Activated CD4-positive, alpha-beta T cell treated with anti-CD3 and anti-CD28 coated beads for 4 hours (primary cell): ENCODE measurements around the gene SZT2.
"Not testable (repeated sequence)": the region's sequence is repeated elsewhere in the genome, so short reads cannot be mapped to it uniquely, and the experiment has no call there.

Source experiments
- DNase-seq, 2 donors: peaks; one replicate each; pipeline ENCODE4 v3.0.0-alpha.2; 2020

SZT2 gene

DNA sequence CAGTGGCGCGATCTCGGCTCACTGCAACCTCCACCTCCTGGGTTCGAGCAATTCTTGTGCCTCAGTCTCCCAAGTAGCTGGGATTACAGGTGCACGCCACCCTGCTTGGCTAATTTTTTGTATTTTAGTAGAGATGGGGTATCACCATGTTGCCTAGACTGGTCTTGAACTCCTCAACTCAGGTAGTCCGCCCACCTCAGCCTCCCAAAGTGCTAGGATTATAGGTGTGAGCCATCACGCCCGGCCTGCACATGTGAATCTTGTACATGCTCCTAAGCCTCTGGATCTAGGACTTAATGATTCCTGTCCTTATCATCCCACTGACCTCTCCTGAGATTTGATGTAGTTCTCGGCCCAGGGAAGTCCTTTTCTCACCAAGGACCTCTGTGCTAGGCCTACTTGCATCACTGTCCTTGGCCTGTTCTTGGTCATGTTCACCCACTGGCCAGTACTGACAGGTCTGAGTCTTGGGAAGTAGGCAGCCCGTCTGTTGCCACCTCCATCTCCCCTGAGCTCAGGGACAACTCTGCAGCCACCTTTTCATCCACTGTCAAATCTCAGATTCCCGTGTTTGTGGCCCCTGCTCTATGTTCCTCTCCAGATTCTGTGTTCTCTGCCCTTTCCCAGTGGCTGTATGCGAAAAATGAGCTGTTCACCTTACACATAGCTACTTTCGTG, 54.6 kb downstream of the SZT2 start:
- no peak for DNase-seq

DNA sequence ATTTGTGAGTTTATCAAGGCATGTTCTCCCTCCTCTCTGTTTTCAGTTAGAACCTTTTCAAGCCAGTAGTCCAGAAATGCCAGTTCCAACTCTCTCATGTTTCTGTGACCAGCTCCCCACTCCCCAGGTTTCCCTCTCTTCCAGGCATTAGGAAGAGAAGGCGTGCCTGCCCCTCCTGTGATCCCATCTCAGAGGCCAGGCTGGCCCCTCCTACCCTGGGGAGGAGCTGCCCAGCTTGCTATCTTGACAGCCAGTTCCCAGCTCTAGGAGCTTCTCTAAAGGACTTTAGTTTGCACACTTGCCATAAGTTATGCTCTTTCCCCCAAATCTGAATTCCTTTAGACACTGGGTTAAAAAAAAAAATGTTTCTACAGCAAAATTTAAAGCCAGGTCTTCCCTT, 55.1 kb downstream of the SZT2 start:
- DNase-seq, result no peak

GRCh38 chr1:43445606-43446387, 56.1 kb downstream of the SZT2 start:
- DNase-seq, result no peak

DNA sequence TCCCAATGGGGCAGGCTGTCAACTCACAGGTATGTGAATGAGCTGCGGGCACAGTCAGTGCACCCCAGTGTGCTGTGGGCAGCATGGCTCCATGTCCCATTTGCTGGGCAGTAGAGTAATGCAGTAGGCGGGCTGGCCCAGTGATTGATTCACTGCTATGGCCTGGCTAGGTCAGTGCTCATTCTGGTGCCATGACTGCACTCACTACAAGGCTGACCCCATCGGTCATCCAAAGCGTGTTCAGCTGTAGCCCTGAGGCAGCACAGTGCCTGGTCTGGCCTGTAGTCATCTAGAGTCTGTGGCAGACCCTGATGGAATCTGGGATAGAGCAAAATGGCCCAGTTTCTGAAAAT, 56.7 kb downstream of the SZT2 start:
- DNase-seq, result no peak

DNA sequence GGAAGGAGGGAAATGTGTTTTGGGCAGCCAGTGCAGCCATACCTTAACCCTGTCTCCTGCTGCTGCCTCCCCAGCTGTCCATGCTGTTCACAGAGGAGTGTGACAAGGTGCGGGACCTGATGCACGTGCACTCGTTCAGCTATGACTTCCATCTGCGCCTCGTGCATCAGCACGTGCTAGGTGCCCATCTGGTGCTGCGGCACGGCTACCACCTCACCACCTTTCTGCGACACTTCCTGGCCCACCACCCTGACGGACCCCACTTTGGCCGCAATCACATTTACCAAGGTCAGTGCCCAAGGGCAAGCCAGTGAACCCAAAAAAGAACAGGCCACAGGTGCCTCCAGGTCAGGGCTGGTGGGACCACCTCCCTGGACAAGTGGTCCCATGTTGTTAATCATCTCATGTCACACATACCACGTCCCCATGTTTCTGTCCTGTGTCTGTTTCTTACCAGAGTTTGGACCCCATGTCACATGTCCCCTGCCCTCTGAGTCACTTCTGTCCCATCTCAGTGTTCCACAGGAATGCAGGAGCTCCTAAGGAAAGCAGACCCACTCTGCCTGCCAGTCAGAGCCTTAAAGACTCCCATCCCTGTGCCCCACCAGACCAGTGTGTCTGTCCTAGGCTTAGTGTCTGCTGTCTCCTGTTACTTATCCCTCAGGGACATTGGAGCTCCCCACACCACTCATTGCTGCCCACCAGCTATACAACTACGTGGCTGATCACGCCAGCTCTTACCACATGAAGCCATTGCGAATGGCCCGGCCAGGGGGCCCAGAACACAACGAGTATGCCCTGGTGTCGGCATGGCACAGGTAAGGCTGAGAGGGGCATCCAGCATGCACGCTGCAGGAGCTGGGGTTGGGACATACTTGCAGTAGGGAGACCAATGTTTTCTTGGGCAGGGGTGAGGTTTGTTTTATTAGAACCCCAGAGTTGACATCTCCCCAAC, 57.5 kb downstream of the SZT2 start:
- no peak for DNase-seq

- no peak for DNase-seq
Observed at GRCh38 chr1:43447891-43448708, 58.4 kb downstream of the SZT2 start.

GRCh38 chr1:43448955-43449707, 59.4 kb downstream of the SZT2 start:
- no peak for DNase-seq

DNA sequence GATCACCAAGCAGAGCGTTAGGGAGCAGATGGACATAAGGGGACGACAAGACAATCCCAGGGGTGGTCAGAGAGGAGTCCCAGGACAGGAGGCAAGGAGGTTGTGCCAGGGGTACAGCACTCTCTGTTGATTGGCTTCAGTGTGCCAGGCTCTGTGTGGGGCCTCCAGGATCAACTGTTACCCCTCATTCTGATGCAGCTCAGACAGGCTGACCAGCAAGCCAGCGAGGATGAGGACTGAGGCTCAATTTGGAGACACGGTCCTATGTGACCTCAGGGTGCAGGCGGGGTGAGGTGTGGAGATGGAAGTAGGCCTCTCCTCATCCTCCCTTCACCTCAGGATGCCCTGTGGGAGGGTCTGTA, 60.0 kb downstream of the SZT2 start:
- DNase-seq, result no peak

DNA sequence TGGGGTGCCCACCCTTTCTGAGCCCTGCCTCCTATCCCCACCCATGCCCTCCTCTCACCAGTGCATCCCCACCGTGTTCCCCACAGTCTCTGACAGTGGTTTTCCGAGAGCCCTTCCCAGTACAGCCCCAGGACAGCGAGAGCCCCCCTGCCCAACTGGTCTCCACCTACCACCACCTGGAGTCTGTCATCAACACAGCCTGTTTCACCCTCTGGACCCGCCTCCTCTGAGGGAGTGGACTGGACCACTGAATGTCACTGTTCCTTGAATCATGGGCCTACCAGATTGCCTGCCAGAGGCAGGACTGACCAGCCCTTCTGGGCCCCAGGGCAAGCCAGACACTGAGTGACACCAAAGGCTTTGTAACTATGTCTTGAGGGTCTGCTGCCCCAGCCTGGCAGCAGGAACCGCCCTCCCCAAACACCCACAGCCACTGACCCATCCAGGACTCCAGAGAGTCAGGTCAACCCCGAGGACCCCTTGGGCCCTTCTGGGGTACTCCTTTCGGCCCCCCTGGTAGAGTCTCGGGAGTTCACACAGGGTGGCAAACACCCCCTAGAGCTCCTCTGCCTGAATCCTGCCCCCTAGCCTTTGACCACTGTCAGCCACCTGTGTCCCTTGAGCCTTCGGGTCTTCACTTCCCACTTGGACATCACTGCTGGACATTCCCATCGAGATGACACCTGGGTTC, 60.7 kb downstream of the SZT2 start:
- no peak for DNase-seq

DNA sequence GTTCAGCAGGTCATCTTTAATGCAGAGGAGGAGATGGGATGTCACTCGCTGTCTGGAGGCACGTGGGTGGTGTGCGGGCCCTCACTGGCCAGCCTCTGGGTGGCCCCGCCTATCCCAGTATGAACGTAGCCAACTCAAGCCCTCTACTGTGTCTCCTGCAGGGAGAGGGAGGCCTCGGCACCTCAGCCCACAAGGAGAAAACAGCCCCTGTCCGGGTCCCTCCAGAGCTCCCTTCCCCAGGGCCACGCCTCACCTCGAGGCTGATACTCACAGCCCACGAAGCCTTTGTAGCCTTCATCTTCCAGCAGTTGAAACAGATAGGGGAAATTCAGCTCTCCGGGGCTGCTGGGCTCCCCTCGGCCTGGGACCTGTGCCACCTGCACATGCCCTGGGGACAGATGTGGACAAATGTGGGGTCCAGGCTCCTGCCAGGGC, 61.5 kb downstream of the SZT2 start:
- no peak for DNase-seq

GRCh38 chr1:43451701-43452532, 62.2 kb downstream of the SZT2 start:
- no peak for DNase-seq

GRCh38 chr1:43452789-43453441, 63.2 kb downstream of the SZT2 start:
- no peak for DNase-seq

GRCh38 chr1:43453442-43454269, 64.0 kb downstream of the SZT2 start, which contains the start of gene HYI:
Gene HYI, minus strand, starts transcription at chr1:43453931. Its CDS starts 138 bp downstream, at chr1:43453793.
- DNase-seq, result peak; percentile 50 to 51

DNA sequence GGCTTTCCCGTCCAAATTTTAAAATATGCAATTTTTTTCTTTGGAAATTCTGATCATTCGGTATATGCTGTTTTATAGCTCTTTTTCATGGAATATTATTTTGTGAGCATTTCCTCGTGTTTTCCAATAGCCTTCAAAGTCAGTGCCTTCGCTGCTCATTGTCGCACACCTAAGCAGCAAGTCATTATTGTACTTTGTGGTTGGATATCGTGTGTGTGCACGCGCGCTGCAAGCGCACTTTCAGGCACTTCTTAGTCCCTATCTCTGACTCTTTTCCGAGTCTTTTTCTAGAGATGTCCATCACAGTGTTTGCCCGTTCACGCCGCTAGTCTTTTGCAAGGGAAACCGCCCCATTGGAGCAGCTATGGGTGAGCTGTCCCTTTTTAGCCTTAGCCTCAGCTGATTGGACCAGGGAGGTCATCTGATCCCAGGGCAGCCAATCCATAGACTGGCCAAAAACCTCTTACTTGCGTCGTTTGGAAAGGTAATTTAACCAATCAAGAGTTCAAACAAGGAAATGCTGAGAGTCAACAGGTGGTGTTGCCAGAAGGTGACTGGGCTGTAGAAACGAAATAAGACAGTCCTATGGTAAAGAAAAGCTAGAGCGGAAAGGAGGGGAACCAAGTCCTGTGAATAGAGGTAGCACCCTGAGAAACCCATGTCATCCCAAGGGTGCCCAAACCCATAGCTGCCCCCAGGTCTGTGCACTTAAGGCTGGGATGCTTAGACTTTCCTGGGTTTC, 64.7 kb downstream of the SZT2 start:
- peak; percentile 37 to 45 for DNase-seq

DNA sequence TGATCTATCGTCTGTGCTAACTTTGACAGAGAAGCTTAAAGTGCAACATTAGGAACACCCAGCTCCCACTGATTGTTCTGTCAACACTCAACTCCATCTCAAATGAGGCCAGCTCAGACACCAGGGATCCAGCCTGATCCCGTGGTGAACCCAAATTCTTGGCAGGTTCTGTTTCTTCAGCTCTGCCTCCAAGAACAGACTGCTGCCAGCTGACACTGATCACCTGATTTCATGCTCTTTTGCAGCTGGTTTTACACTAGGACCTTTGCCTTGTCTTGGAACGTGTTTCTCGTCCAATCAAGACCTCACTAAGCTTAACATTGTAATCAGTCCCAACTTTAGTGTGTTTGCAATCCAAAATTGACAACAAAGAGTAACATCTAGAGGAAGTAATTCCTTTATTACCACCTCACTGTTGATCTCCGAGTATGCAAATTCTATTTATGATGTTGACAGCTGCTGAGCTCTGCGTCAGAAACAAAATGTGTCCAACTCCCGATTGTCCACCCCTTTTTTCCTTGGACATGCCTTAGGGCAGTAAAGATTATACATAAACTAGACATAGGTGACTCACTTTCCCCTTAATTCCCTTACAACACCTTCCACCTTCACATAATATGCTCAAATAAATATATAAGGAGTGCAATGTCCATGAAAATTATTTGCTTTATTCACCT, 65.7 kb downstream of the SZT2 start:
- no peak for DNase-seq

- not testable (repeated sequence) for DNase-seq
Observed at GRCh38 chr1:43458379-43458778, 68.7 kb downstream of the SZT2 start.

DNA sequence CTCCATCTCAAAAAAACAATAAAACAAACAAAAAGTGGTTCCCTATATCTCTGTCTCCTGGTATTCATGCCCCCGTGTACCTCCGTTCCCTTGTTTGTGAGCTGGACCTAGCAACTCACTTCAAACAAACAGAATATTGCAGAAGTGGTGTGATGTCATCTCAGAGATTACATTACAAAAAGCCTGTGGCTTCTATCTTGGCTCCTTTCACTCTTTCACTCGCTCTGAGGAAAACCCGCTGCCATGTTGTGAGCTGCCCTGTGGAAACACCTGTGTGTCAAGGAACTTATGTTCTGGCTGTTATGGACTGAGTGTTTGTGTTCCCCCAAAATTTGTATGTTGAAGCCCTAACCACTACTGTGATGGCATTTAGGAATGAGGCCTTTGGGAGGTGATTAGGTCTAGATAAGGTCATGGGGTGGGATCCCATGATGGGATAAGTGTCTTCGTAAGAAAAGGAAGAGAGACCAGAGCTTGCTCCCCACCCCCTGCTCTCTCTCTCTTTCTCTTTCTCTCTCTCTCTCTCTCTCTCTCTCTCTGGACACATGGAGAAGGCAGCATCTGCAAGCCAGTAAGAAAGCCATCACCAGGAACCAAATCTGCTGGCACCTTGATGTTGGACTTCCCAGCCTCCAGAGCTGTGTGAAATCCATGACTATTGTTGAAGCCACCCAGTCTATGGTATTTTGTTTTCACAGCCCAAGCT, 71.4 kb downstream of the SZT2 start:
- DNase-seq, result no peak
